Measurements from ENCODE around the gene SNAP47.
"Not testable (repeated sequence)": the region's sequence is repeated elsewhere in the genome, so short reads cannot be mapped to it uniquely, and the experiment has no call there.

Gene SNAP47, protein sequence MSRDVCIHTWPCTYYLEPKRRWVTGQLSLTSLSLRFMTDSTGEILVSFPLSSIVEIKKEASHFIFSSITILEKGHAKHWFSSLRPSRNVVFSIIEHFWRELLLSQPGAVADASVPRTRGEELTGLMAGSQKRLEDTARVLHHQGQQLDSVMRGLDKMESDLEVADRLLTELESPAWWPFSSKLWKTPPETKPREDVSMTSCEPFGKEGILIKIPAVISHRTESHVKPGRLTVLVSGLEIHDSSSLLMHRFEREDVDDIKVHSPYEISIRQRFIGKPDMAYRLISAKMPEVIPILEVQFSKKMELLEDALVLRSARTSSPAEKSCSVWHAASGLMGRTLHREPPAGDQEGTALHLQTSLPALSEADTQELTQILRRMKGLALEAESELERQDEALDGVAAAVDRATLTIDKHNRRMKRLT

DNA sequence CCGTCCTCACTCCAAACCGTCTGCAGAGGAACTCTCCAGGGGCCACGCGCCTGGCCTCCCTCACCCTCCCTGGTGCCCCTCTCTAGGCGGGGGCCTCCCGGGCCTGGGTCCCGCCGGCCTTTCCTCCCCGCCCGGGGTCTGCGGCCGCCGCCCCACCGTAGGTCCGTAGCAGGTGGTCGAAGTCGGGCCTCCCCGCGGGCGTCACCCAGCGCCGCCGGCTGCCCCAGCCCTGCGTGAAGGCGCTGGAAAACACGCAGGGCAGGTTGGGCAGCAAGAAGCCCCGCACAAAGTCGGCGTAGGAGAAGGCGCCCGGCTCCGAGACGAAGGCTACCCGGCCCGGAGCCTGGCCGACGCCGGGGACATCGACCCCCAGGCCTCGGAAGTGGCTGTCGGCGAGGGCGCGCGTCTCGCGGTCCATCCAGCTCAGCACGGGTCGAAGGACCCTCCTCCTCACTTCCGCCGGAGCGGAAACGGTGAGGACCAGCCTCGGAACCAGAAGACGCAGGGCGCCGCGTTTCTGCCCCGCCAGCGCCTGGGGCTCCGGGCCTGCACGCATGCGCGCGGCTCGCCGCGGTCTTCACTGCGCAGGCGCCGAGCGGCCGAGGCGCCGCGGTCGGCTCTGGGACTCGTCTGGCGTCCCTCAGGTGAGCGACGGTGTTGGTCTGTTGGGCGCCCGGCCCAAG, at the start of gene SNAP47, which contains the start of gene JMJD4:
Gene SNAP47, plus strand, starts transcription at position 580 of the 683 bp plus-strand sequence. CDS start 12,302 bp downstream, outside the sequence.
Gene JMJD4, minus strand, starts transcription at position 447 of the 683 bp plus-strand sequence. Its CDS starts 29 bp downstream, at position 418.
- DNase-seq (ENCODE audit: low read depth) = peak; percentile 80

DNA sequence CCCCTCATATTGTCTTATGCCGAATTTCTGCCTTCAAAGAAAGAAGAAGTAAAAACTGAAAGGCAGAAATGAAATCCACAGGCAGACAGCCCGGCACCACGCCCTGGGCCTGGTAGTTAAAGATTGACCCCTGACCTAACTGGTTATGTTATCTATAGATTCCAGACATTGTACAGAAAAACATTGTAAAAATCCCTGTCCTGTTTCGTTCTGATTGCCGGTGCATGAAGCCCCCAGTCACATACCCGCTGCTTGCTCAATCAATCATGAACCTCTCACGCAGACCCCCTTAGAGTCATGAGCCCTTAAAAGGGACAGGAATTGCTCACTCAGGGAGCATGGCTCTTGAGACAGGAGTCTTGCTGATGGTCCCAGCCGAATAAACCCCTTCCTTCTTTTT, 49.4 kb upstream of the SNAP47 start:
- no peak for DNase-seq (ENCODE audit: low read depth)

DNA sequence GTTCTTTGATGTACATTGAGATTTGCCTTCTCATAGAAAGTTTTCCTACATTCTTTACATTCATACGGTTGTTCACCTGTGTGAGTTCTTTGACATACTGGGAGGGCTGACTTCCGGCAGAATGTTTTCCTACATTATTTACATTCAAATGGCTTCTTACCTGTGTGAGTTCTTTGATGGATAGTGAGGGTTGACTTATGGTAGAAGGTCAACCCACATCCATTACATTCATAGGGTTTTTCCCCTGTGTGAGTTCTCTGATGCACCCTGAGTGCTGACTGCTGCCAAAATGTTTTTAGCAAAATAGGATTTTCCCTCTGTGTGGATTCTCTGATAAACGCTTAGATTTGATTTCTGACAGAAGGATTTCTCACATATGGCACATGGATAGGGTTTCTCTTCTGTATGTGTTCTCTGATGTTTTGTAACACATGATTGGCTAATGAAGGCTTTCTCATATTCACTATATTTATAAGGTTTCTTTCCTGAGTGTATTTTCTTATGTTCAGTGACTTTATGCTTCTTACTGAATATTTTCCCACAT, 37.8 kb upstream of the SNAP47 start:
- no peak for DNase-seq (ENCODE audit: low read depth)

DNA sequence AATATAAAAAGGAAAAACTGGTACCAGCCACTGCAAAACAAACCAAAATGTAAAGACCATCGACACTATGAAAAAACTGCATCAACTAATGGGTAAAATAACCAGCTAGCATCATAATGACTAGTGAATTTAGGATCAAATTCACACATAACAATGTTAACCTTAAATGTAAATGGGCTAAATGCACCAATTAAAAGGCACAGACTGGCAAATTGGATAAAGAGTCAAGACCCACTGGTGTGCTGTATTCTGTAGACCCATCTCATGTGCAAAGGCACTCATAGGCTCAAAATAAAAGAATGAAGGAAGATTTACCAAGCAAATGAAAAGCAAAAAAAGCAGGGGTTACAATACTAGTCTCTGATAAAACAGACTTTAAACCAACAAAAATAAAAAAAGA, 33.6 kb upstream of the SNAP47 start:
- DNase-seq (ENCODE audit: low read depth) = not testable (repeated sequence)

DNA sequence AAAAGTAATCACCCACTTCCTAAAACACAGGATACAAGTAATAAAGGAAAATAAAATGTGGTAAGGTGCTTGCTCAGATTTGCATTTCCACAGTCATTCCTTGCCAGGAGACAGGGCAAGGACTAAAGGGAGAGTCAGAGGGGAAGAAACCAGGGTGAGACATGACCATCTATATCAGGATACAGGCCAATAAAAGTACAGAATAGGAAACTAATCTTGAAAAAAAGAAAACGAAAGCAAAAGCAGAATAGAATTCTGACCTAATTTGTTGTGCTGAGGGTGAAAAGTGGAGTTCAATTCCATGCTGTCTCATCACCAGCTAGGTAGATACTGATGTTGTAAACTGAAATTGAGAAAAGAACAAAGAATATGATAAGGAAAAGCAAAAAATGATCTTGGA, 27.4 kb upstream of the SNAP47 start:
- no peak for DNase-seq (ENCODE audit: low read depth)

DNA sequence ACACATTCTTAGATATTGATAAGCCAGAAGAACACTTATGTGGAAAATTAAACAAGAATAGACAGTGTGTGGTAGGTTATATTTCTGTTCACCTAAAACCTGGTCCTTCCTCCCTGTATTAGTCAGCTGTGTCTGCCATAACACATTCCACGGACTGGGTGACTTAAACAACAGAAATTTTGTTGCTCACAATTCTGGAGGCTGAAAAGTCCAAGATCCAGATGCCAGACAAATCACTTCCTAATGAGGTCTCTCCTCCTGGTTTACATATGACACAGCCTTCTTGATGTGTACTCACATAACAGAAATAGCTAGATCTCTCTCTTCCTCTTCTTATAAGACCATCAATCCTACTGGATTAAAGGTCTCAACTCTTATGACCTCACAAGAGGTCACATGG, 25.8 kb upstream of the SNAP47 start:
- DNase-seq (ENCODE audit: low read depth) = no peak

DNA sequence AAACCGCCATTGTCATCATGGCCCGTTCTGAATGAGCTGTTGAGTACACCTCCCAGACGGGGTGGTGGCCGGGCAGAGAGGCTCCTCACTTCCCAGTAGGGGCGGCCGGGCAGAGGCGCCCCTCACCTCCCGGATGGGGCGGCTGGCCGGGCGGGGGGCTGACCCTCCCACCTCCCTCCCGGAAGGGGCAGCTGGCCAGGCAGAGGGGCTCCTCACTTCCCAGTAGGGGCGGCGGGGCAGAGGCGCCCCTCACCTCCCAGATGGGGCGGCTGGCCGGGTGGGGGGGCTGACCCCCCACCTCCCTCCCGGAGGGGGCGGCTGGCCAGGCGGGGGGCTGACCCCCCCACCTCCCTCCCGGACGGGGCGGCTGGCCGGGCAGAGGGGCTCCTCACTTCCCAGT, 24.8 kb upstream of the SNAP47 start:
- not testable (repeated sequence) for DNase-seq (ENCODE audit: low read depth)

DNA sequence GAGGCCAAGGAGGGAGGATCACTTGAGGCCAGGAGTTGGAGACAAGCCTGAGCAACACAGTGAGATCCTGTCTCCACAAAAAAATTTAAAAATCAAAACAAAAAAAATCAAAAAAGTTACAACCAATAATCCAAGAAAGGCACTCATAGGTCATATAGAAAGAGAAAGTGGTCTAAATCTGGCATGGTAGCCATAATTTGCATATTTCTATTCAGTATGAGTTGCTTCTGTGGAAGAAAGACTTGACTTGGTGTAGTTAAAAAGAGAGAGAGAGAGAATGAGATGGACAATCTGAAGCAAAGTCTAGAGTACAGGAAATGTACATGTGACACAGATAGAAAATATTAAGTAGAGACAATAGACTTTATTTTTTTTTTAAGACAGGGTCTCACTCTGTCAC, 22.6 kb upstream of the SNAP47 start:
- DNase-seq (ENCODE audit: low read depth) = no peak

DNA sequence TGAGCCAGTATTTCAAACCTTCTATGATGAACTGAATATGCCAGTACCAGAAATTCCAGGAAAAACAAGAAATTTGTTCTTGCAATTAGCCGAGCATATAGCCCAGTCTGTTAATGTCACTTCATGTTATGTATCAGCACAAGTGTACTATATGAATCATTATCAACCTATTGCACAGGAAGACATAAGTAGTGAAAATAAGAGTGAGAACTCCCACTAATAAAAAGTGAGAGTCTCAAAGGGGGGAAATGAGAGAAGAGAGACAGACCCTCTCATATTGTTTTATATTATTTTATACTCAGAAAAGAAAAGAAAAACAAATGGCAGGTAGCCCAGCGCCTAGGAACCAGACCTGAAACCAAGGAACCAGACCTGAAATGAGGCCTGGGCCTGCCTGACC, 16.3 kb upstream of the SNAP47 start:
- DNase-seq (ENCODE audit: low read depth) = no peak

DNA sequence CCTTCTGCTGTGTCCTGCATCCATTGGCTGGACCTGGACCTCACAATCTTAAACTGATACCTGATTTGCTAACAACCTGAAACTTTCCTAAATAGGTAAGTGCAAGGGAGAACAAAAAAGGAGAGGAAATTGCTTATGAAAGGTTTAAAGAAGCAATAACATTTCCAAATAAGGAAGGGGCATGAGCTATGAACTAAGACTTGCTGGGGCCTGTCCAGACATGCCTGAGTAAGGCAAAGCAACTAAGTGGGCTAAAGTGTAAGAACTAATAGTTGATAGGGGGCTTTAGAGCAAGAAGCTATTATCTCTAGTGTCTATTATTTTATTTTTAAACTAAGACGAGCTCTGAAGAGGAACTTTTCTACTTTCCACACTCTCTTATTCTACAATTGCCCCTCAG, 11.8 kb upstream of the SNAP47 start:
- DNase-seq (ENCODE audit: low read depth) = no peak

DNA sequence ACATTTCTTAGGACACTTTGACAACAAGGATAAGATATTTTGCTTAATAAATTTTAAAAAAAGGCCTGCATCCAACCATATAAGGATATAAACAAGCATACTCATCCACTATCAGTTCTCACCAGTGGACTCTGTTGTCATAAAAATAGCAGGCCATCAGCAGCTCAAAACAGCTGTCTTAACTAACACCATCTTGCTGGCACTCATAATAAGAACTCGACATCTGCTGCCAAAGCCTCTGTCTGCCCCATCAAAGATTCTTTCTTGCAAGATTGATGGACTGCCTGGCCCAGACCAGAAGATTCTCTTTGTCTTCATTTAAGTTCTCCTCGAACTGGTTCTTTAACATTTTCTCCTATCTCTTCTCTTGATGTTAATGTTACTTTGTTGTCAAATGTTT, 10.2 kb upstream of the SNAP47 start:
- no peak for DNase-seq (ENCODE audit: low read depth)

DNA sequence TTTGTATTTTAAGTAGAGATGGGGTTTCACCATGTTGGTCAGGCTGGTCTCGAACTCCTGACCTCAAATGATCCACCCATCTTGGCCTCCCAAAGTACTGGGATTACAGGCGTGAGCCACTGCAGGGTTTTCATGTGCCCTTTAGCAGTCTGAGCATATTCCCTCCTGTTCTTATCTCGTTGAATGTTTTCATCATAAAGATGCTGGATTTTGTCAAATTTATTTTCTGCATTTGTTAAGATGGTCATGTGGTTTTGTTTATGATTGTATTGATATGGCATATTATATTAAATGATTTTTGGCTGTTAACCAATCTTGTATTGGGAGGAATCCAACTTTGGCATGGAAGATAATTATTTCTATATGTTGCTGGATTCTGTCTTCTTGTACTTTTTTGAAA, 8.9 kb upstream of the SNAP47 start:
- DNase-seq (ENCODE audit: low read depth) = no peak

DNA sequence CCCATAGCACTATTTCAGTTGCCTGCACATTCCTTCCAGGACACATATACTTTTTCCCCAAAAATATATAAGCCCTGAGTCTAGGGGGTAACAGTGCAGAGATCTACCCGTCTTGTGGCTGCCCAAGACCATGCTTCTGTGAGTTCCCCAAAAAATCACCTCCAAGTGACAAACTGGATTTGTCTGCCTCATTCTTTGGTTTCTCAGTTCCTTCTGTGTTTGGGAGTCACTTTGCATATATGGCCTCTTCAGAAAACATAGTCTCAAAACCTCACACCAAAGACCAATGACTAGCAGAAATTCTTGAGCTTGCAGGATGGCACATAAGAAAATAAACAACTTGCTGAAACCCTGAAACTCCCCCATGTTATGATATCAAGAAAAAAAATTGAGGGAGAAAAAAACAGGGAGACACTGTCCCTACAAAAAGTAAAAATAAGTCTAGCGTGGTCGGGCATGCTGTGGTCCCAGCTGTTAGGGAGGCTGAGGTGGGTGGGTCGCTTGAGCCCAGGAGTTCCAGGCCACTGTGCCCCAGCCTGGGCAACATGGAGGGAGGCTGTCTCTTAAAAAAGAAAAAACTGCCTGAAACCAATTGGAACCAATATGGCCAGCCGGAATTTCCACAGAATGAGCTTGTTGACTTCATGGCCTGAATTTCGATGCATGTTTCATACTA, 8.2 kb upstream of the SNAP47 start:
- DNase-seq (ENCODE audit: low read depth) = no peak

DNA sequence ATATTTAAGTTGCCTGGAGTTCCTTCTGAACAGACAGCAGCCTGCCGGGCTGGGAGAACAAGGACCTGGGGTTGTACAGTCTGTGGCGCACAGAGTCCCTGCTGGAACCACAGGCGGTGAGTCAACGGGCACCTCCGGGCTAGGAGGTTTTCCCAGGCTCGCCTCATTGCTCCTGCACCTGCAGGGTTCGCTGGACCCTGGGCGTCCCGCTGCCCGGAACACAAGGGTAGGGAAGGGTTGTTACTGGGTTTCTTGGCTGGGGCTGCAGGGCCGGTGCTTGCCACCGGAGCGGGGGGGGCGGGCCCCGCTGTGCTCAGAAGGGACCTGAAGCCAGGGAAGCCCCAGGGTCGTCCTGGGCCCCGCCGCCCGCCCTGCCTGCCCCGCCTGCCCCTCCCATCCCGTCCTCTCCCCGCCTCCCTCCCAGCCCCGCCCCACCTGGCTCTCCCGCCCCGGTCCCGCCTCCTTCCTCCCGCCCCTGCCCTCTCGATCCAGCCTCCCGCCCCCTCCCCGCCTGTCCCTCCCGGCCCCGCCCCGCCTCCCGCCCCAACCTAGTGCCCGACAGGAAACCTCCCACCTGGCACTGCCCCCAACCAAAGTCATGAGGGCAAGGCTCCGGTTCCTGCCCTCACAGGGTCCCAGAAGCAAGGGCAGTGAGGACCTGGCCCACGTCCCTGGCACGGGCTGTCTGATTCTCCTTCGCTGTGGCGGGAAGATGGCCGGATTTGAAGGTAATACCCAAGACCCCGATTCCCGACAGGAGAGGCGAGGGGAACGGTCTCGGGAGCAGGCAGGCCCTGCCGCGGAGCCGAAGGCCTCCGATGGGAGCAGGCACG, 7.0 kb upstream of the SNAP47 start:
- peak; percentile 40 for DNase-seq (ENCODE audit: low read depth)

DNA sequence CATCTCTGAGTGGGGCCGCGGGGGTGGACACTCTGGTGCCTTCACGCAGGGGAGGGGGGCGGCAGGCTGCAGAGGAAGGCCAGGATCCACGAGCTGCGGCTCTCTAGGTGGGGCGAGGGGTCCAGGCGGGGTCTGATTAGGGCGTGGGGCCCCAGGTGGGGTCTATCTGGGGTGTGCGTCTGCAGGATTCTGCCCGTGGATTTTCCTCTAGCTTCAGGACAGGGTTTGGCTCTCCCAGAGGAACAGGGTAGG, 6.4 kb upstream of the SNAP47 start:
- DNase-seq (ENCODE audit: low read depth) = no peak

DNA sequence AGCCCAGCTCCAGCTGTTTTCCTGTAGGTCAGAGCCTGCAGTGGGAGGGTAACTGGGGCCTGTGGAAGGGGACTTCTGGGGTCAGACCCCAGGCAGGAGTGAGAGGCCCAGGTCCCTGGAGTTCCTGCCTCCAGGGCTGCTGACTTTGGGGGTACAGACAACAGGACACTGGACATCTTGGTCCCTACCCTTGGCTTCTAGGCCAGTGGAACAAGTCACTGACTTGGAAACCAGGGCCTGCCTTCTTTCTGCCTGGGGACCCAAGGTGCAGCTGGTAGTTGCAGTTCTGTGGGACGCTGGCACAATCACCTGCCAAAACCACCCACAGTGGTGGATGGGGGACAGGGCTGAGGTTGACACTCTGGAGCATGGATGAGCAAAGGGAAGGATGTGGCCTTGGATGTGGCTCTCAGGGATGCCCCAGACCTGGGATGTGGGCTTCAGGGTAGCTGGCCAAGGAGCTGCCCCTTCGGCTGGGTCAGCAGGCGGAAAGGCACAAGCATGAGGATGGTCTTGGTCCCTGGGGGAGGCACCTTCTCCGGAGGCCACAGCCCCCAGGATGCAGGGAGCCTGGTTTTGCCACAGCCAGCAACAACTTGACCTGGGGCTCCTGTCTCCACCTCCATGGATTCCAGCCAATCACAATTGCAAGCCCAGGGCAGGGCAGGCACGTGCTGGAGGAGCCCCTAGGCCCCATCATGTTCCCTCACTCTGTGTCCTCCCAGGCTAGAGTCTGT, 5.9 kb upstream of the SNAP47 start:
- no peak for DNase-seq (ENCODE audit: low read depth)

DNA sequence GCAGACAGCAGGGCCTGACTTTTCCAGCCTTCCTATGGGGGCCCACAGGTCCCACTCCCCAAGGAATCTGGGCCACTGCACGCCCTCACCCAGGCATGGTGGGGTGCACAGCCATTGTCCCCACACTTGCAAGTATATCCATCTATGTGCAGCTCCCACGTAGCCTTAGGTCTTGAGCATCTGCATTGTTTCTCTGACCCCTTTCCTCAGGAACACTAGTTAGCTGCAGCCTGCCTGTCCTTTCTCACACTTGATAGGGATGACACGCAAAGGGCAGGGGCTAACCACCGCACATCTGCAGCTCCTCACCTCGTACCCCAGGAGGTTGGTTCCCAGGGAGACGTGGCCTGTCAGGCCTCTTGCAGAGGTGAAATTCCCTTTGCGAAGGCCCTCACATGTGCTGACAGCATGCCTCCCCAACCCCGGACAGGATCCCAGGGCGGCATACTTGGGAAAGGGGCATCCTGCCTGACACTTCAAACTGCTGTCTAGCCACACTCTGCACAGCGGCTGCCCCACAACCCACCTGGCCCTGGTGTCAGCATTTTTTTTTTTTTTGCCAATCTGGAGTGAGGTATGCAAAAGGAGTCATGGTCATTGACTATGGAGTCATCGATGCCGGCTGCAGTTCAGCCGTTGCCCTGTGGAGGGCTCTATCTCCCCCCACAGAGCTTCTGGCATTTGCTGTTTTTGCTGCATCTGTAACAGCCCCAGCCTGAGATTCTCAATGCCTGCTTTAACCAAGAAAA, 5.2 kb upstream of the SNAP47 start:
- no peak for DNase-seq (ENCODE audit: low read depth)

DNA sequence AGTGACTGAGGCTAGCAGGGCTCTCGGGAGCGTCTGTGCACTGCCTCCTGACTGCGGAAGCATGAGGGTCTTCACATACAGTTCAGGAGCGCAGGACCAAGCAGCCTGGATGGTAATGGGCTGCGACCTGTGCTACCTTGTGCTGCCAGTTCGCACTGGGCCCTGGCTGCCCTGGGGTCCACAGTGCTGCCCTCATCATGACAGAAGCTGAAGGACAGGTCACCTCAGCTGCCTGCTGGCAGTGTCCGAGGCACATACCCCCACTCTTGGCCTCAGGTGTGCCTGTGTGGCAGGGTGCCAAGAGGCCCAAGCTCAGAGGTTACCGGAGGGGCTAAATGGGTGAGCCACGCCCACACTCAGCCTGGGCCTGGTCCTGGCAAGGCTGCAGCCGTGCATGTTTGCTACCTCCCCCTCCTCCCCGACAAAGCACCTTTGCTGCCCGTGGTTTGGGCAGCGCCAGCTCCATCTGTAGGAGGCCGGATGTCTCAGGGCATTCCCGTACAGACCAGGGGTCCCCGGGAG, 4.5 kb upstream of the SNAP47 start:
- no peak for DNase-seq (ENCODE audit: low read depth)

DNA sequence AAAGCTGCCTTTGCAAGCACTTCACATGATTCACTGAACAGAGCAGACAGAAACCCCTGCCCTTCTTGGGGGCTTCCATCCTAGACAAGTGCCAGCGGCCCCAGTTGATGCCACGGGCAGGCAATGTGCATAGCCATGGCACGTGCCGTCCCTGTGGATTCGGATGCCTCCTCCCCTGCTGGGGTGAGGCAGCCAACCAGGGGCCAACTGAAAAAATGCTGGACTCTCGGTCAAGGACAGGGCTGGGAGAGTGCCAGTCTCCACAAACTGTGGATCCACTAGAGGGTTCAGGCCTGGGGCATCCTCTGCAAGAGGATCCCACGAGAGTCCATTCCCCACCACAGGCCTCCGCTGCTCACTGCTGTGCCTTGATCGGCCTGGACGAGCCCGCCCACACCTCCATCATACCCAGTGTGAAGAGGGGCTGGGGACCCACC, 4.0 kb upstream of the SNAP47 start:
- no peak for DNase-seq (ENCODE audit: low read depth)

Data from stimulated activated CD8-positive, alpha-beta memory T cell treated with anti-CD3 and anti-CD28 coated beads, Interleukin-15, amount 100 ng/mL, for 1 hour (primary cell).